Sigmoid colon (tissue), 7 donors: ENCODE measurements around the gene CTBP2. TPM values are rescaled to one million over a fixed set of nuclear protein-coding genes. Genes with fewer than 3 reads are reported as not detected.

Experiments used
- DNase-seq: peaks from one replicate; pipeline ENCODE4 v3.0.0-alpha.2; 2019
- H3K27ac ChIP-seq, 4 donors: fragments of 200-600 bp; sonication (generic); one replicate each; pipeline ENCODE4 v1.5.1; 2016 to 2019; ENCODE audit warnings: mild to moderate bottlenecking in 1 of 4
- H3K27me3 ChIP-seq, 3 donors: fragments of 200-600 bp; sonication (generic); one replicate each; pipeline ENCODE4 v1.5.1; 2019; ENCODE audit warnings: mild to moderate bottlenecking in 1 of 3
- H3K36me3 ChIP-seq, 4 donors: fragments of 200-600 bp; sonication (generic); one replicate each; pipeline ENCODE4 v1.5.1; 2016 to 2019
- H3K4me1 ChIP-seq, 4 donors: fragments of 200-600 bp; sonication (generic); one replicate each; pipeline ENCODE4 v1.5.1; 2017 to 2019
- H3K4me3 ChIP-seq, 4 donors: fragments of 200-600 bp; sonication (generic); one replicate each; pipeline ENCODE4 v1.5.1; 2017 to 2019; ENCODE audit warnings: mild to moderate bottlenecking in 2 of 4, moderate library complexity in 1 of 4
- H3K9me3 ChIP-seq, 4 donors: fragments of 200-600 bp in 3 of 4; sonication (generic) in 3 of 4; one replicate each; pipeline versions ENCODE4 v1.5.1 to v1.6.1; 2013 to 2019
- CTCF ChIP-seq, 4 experiments: fragments of 450-650 bp in 3 of 4; fragments of 200-600 bp in 1 of 4; IDR thresholded peaks; one replicate each; pipeline ENCODE4 v1.5.1; 2016 to 2019; ENCODE audit warnings: antibody characterized with exemption in 4 of 4, mild to moderate bottlenecking in 3 of 4, moderate library complexity in 2 of 4
- EP300 ChIP-seq, 4 donors: sonication (generic); formaldehyde crosslinking; IDR thresholded peaks; one replicate each; pipeline ENCODE4 v1.6.1; 2017; ENCODE audit warnings: antibody characterized with exemption in 4 of 4
- POLR2A ChIP-seq, 2 donors: fragments of 450-650 bp; IDR thresholded peaks; one replicate each; pipeline ENCODE4 v1.6.1; 2016; ENCODE audit warnings: antibody characterized with exemption in 2 of 2, mild to moderate bottlenecking in 2 of 2, moderate library complexity in 2 of 2
- POLR2AphosphoS5 ChIP-seq, 4 donors: sonication (generic); formaldehyde crosslinking; IDR thresholded peaks; one replicate each; pipeline ENCODE4 v1.6.1; 2017; ENCODE audit warnings: antibody characterized with exemption in 4 of 4
- WGBS, 2 donors: extraction: QIAGEN DNeasy Blood & Tissue Kit; methylation state at CpG; one replicate each; pipeline ENCODE4 v1.1.7; 2013; 5-methylcytosine and 5-hydroxymethylcytosine counted together
- intact Hi-C: fragments of 100-400 bp; cut with DNase I; formaldehyde crosslinking; loops from one replicate; pipeline ENCODE4 v1.15.1; 2023
- polyA plus RNA-seq, 3 donors: library from polyadenylated mRNA; stranded (reverse); fragments of 200-250 nt; gene quantifications; one replicate each; pipeline ENCODE4 v1.2.3, GENCODE V29; 2013
- total RNA-seq, 4 donors: library from RNA; depleted of rRNA; stranded (reverse); fragments of >200 nt; gene quantifications; one replicate each; pipeline ENCODE4 v1.1.0, GENCODE V29; 2016
- donor health status: healthy with polysubstance abuse.
- donor health status: Bipolar disorder and iron deficiency.
- donor health status: healthy.

The CTBP2 gene
- total and polyA plus RNA-seq, 7 donors: 31.2 to 62.4 (median 52.0) TPM

- H3K36me3 ChIP-seq: peaks cover 43 to 78% (median 60%) of the 10 kb centered on the region in 4 donors
- DNase-seq: peak; percentile 71
Observed at GRCh38 chr10:124994573-124995473, 165.5 kb downstream of the CTBP2 start.

GRCh38 chr10:124993736-124994451 lies 166.5 kb downstream of the CTBP2 start:
- Histone ChIP-seq H3K27ac (no peak overlapping the region), H3K4me3 (no peak overlapping the region), H3K9me3 (no peaks in the 10 kb centered on the region), H3K4me1 (peaks cover 0 to 14% (median 8%) of the 10 kb centered on the region in 4 donors), H3K27me3 (no peaks in the 10 kb centered on the region), H3K36me3 (peaks cover 43 to 87% (median 60%) of the 10 kb centered on the region in 4 donors)
- intact Hi-C loops: loop anchor here (2.0 to 5.0 kb wide), 2 partner anchors 67 to 163 kb away; no protein-coding TSS in a partner anchor
- DNase-seq: no peak
- TF ChIP-seq POLR2A (IDR thresholded peaks at IDR 0.05) (no peak), POLR2AphosphoS5 (IDR thresholded peaks at IDR 0.05) (peak in 1 of 4 donors; percentile 7), CTCF (IDR thresholded peaks at IDR 0.05) (no peak), EP300 (IDR thresholded peaks at IDR 0.05) (no peak)
- 89 to 91% methylated on average over 21 of the region's 21 CpGs for WGBS, 2 donors

More at GRCh38 chr10:124994573-124995473, 165.5 kb downstream of the CTBP2 start:
- Histone ChIP-seq H3K9me3 (no peaks in the 10 kb centered on the region), H3K4me3 (no peak overlapping the region), H3K27ac (no peak overlapping the region), H3K27me3 (no peaks in the 10 kb centered on the region), H3K4me1 (peaks cover 0 to 23% (median 18%) of the 10 kb centered on the region in 4 donors)
- 88 to 91% methylated on average over 31 of the region's 31 CpGs for WGBS, 2 donors
- TF ChIP-seq POLR2AphosphoS5 (IDR thresholded peaks at IDR 0.05) (no peak), EP300 (IDR thresholded peaks at IDR 0.05) (no peak), POLR2A (IDR thresholded peaks at IDR 0.05) (no peak), CTCF (IDR thresholded peaks at IDR 0.05) (no peak)
- intact Hi-C loops: loop anchor here (5.0 kb wide), 1 partner anchor 162 kb away; no protein-coding TSS in a partner anchor

GRCh38 chr10:124993345-124993708 lies 167.0 kb downstream of the CTBP2 start:
- DNase-seq: no peak
- H3K4me1 ChIP-seq: peaks cover 0 to 10% (median 3%) of the 10 kb centered on the region in 4 donors
- 94 to 96% methylated on average over 4 of the region's 4 CpGs for WGBS, 2 donors
- intact Hi-C loops: loop anchor here (2.0 to 5.0 kb wide), 2 partner anchors 67 to 164 kb away; no protein-coding TSS in a partner anchor
- H3K27me3 ChIP-seq: no peaks in the 10 kb centered on the region
- TF ChIP-seq POLR2A (IDR thresholded peaks at IDR 0.05) (no peak), EP300 (IDR thresholded peaks at IDR 0.05) (no peak), CTCF (IDR thresholded peaks at IDR 0.05) (no peak), POLR2AphosphoS5 (IDR thresholded peaks at IDR 0.05) (no peak)
- H3K4me3 ChIP-seq: no peak overlapping the region
- no peaks in the 10 kb centered on the region for H3K9me3 ChIP-seq
- H3K27ac ChIP-seq: peak overlapping the region in 1 of 4 donors; percentile 30
- peaks cover 43 to 93% (median 59%) of the 10 kb centered on the region in 4 donors for H3K36me3 ChIP-seq

- Histone ChIP-seq H3K36me3 (peaks cover 41 to 95% (median 55%) of the 10 kb centered on the region in 4 donors), H3K27ac (peak overlapping the region in 3 of 4 donors; percentile 11 to 53 (median 37)), H3K9me3 (no peaks in the 10 kb centered on the region), H3K4me1 (peaks cover 0 to 10% (median 2%) of the 10 kb centered on the region in 4 donors), H3K4me3 (no peak overlapping the region), H3K27me3 (no peaks in the 10 kb centered on the region)
- intact Hi-C loops: loop anchor here (2.0 to 5.0 kb wide), 2 partner anchors 68 to 165 kb away; no protein-coding TSS in a partner anchor
- WGBS, 2 donors: 71 to 78% methylated on average over 20 of the region's 20 CpGs
- DNase-seq: peak; percentile 88
- TF ChIP-seq POLR2AphosphoS5 (IDR thresholded peaks at IDR 0.05) (peak in 2 of 4 donors; percentile 62 to 63), POLR2A (IDR thresholded peaks at IDR 0.05) (no peak), CTCF (IDR thresholded peaks at IDR 0.05) (peak; percentile 46 to 85 (median 74)), EP300 (IDR thresholded peaks at IDR 0.05) (no peak)
Observed at GRCh38 chr10:124992462-124993344, 167.7 kb downstream of the CTBP2 start.
